GM04504 (cell line): ENCODE data around the gene SELENOV.

Source experiments
- DNase-seq: peaks from one replicate; pipeline ENCODE4 v3.0.0-alpha.2; 2012; ENCODE audit warnings: low read depth

The SELENOV gene

DNA sequence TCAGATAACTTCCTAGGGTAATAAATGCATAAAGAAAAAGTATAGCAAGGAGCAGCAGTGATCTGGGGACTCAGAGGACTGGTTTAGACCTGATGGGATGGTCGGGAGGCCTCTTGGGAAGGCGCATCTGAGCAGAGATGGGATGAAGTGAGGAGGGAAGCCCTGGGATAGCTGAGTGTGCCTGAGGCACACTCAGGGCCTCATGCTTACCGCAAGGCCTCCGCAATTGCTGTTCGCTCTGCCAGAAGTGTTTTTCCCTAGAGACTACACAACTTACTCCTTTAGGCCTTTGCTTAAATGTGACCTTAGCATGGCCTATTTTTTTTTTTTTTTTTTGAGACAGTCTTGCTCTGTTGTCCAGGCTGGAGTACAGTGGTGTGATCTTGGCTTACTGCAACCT lies 20.3 kb upstream of the SELENOV start:
- DNase-seq, result no peak

DNA sequence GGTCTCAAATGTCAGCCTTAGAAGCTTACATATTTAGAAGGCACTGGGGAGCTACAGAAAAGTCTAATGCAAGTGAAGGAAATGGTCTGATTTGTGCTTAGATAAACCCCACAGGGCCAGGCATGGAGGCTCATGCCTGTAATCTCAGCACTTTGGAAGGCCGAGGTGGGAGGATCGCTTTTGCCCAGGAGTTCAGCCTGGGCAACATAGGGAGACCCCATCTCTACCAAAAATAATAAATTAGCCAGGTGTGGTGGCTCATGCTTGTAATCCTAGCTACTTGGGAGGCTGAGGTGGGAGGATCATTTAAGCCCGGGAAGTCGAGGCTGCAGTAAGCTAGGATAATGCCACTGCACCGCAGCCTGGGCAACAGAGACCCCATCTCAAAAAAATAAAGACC lies 18.9 kb upstream of the SELENOV start:
- DNase-seq, result no peak

DNA sequence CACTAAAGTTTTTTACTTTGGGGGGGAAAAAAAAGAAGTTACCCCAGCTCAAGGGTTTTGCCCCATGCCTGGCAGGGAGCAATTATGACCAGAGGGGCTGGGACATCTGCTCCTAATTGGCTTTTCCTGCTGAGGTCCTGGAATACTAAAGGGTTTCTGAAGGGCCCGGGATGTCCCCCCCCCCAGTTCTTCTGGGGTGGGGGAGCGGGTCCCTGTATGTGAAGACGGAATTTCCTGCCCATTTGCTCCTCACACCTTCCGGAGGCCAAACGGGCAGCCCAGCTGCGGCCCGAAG lies 17.3 kb upstream of the SELENOV start:
- DNase-seq, result no peak

DNA sequence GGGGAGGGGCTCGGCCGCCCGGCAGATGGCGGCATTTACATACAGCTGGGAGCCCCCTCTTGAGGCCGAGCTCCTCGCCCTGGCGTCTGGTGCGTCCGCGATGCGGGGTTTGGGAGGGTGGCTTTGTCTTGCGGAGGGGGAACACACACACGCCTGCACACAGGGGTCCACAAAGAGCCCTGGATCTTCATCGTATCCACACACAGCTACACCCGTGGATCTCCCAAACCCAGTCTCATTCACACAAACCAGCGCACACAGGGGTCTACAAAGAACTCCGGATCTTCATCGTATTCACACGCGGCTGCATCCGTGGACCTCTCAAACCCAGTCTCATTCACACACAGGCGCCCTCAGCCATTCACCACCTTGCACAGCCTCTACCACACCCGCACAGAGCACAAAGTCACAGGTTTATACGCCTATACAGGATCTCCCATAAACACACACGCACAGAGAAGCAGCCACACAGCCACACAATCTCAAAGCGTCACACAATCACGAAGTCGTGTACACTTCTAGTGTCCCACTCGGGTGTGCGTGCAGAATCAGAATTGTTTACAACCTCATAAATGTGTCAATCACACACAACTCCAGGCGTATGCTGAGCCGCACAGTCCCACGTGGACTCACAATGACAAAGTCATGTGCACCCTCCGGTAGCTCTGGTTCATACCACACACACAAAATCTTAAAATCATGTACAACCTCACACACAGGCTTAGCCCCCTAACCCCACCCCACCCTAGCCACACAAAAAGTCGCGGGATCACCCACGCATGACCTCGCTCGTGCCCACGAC lies 16.7 kb upstream of the SELENOV start:
- no peak for DNase-seq

DNA sequence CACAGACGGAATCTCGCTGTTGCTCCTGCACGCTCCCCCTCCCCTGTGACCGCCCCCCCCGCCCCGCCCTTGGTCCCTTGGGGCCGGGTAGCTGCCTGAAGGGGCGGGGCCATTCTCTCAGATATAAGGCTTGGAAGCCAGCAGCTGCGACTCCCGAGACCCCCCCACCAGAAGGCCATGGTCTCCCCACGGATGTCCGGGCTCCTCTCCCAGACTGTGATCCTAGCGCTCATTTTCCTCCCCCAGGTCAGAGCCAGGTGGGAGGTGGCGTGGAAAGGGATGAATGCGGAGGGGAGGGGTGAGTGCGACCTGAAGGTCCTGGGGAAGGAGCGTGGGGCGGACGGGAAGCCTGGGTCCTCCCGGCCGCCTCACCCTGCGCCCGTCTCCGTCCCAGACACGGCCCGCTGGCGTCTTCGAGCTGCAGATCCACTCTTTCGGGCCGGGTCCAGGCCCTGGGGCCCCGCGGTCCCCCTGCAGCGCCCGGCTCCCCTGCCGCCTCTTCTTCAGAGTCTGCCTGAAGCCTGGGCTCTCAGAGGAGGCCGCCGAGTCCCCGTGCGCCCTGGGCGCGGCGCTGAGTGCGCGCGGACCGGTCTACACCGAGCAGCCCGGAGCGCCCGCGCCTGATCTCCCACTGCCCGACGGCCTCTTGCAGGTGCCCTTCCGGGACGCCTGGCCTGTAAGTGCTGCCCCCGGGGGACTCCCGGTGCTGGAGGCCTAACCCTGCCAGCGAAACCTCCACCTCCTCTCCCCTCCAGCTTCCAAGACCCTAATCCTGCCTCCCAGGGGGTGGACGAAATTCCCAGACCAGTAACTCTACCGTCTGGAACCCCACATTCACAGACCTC lies 15.9 kb upstream of the SELENOV start, which contains the start of gene DLL3:
Gene DLL3 (plus strand): TSS at position 150 of the 845 bp plus-strand sequence. CDS start 28 bp downstream, at position 178.
- no peak for DNase-seq

DNA sequence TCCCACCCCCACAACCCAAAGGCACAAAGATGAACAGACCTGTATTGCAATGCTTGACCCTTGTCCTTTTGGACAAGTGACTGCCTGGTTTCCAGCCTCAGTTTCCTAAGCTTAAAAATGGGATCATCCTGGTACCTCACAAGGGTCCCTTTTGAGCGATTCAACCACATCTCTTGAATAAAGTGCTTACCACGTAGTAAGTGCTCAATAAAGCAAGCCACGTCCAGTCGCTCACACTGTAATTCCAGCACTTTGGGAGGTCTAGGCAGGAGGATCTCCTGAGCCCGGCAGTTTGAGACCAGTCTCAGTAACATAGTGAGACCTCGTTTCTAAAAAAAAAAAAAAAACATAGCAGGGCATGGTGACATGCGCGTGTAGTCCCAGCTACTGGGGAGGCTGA lies 15.0 kb upstream of the SELENOV start:
- no peak for DNase-seq

DNA sequence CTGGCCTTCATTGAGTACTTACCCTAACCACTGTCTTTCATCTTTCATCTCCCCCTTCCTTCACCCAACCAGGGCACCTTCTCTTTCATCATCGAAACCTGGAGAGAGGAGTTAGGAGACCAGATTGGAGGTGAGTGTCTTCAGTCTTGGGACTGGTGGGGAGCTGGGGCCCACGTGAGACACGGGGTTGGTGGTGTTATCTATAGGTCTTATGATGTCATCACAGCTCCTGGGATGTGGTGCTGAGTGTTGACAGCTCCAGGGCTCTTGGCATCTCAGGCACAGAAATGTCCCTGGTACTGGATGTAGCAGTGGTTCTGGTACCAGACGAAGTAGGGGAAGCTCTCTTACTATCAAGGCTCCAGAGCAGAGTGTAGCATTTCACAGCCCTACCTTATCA lies 14.4 kb upstream of the SELENOV start:
- no peak for DNase-seq

DNA sequence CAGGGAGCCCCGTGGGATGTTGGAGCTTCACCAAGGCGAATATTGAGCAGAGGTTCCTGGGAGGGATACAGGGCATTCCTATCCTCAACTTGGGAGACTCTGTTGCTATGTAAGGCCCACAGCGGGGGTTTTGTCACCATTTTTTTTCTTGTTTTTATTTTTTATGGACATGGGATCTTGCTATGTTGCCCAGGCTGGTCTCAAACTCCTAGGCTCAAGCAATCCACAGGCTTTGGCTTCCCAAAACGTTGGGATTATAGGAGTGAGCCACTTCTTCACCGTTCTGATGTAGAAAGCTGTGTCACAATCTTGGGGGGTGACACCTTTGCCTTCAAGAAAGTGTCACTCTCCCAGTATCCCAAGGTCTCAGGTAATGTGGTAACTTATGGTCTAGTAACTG lies 13.6 kb upstream of the SELENOV start:
- no peak for DNase-seq

DNA sequence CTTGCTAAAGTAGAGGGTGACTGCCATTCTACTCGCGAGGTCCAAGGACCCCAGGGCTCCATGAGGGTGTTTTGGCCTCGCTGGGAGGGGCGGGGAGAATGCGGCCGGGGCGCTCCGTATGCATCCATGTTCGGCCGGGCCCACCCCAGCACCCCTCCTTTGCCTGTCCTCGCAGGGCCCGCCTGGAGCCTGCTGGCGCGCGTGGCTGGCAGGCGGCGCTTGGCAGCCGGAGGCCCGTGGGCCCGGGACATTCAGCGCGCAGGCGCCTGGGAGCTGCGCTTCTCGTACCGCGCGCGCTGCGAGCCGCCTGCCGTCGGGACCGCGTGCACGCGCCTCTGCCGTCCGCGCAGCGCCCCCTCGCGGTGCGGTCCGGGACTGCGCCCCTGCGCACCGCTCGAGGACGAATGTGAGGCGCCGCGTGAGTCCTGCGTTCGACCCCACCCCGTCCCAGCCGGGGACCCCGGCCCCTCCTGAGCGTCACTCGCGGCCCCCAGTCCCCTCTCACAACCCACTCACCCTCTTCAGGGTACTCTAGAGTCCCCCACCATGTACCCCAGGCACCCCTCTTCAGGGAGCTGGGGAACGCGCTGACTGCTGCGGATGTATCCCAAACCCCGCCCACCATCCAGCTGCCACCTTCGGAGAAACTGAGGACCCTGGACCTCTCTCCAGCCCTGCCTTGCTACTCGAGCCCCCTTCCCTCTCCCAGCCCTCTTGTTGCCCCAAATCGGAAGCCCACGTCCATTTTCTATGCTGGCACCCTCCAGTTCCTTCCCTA lies 12.1 kb upstream of the SELENOV start:
- DNase-seq, result peak; percentile 24

DNA sequence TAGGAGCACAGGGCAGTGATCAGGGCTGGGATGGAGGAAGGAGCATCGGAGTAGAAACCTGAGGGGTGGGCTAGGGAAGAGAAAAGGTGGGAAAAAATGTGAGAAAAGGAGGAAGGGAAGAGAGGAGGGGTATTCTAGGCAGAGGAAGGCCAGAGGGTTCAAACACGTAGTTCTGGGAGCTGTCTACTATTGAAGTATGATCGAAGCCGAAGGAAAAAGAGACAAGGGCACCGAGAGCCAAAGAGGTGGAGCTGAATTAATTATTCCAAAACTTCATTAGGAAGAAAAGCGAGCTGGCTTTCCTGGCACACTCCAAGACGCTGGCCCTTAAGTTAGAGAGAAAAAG lies 8.4 kb upstream of the SELENOV start:
- no peak for DNase-seq

DNA sequence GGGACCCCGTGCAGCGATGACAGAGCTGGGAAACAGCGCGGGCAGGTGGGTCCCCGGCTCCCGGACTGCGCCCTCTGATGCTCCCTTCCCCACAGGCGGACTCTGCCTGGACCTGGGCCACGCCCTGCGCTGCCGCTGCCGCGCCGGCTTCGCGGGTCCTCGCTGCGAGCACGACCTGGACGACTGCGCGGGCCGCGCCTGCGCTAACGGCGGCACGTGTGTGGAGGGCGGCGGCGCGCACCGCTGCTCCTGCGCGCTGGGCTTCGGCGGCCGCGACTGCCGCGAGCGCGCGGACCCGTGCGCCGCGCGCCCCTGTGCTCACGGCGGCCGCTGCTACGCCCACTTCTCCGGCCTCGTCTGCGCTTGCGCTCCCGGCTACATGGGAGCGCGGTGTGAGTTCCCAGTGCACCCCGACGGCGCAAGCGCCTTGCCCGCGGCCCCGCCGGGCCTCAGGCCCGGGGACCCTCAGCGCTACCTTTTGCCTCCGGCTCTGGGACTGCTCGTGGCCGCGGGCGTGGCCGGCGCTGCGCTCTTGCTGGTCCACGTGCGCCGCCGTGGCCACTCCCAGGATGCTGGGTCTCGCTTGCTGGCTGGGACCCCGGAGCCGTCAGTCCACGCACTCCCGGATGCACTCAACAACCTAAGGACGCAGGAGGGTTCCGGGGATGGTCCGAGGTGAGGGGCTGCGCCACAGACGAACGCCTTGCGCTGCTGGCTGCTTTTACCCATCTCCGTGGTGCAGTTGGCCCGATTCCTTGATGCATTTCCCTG lies 7.8 kb upstream of the SELENOV start:
- peak; percentile 16 for DNase-seq

DNA sequence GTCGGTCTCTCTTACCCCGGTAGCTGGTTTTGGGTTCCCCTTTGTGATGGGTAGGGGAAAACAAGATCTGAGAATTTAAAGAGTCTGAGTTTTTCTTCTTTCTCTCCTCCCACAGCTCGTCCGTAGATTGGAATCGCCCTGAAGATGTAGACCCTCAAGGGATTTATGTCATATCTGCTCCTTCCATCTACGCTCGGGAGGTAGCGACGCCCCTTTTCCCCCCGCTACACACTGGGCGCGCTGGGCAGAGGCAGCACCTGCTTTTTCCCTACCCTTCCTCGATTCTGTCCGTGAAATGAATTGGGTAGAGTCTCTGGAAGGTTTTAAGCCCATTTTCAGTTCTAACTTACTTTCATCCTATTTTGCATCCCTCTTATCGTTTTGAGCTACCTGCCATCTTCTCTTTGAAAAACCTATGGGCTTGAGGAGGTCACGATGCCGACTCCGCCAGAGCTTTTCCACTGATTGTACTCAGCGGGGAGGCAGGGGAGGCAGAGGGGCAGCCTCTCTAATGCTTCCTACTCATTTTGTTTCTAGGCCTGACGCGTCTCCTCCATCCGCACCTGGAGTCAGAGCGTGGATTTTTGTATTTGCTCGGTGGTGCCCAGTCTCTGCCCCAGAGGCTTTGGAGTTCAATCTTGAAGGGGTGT lies 7.1 kb upstream of the SELENOV start:
- no peak for DNase-seq

DNA sequence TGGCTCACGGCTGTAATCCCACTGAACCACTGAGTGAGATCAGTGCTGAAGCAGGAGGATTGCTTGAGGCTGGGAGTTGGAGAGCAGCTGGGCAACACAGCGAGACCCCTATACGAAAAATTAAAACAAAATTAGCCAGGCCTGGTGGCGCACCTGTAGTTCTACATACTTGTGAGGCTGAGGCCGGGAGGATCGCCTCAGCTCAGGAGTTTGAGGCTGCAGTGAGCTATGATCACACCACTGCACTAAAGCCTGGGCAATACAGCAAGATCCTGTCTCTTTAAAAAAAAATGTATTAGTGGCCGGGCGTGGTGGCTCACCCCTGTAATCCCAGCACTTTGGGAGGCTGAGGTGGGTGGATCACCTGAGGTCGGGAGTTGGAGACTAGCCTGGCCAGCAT lies 6.3 kb upstream of the SELENOV start:
- DNase-seq, result no peak

DNA sequence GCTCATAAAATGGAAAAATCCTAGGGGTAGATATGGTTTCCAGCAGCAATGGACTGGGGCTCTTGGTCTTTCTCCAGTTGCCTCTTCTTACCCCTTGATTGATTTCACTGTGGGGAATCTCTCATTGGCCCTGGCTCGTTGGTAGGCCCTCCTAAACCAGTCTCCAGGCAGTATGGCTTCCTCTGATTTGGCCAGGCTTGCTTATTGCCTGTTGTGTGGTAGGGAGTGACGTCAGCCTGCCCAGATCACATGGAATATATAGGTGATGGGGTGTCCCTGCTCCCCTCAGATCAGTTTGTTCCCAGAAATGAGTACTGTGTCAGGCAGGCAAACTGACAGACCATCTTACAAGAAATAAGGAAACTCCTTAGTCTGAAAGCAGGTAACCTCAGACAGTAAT lies 5.7 kb upstream of the SELENOV start:
- no peak for DNase-seq

DNA sequence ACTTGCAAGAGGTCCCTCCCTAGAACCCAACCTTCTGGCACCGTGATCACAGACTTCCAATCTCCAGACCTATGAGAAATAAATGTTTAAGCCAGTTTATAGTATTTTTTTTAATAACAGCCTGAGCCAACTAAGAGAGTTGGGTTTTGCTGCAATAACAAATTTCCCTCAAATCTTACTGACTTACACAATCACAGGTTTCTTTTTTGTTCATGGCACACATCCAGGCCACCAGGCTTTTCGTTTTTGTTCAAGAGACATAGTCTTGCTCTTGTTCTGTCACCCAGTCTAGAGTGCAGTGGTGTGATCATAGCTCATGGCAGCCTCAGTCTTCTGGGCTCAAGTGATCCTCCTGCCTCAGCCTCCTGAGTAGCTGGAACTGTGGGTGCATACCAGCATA lies 2.0 kb upstream of the SELENOV start:
- no peak for DNase-seq

DNA sequence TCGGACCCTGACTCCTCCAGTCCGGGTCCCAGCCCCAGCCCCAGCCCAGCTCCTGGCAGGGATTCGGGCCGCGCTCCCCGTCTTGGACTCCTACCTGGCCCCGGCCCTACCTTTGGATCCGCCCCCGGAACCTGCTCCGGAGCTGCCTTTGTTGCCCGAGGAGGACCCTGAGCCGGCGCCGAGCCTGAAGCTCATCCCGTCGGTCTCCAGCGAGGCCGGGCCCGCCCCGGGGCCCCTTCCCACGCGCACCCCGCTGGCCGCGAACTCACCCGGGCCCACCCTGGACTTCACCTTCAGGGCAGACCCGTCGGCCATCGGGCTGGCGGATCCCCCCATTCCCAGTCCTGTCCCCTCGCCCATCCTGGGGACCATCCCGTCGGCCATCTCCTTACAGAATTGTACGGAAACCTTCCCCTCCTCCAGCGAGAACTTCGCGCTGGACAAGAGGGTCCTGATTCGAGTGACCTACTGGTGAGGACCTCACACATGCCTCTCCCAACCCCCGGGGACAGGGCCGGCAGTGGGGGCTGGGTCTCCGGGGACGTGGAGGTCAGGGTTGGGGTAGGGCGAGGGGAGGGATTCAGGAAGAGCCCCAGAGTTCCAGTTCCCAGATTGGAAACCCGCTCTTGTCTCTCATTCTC lies 732 bp downstream of the SELENOV start:
- DNase-seq, result no peak

DNA sequence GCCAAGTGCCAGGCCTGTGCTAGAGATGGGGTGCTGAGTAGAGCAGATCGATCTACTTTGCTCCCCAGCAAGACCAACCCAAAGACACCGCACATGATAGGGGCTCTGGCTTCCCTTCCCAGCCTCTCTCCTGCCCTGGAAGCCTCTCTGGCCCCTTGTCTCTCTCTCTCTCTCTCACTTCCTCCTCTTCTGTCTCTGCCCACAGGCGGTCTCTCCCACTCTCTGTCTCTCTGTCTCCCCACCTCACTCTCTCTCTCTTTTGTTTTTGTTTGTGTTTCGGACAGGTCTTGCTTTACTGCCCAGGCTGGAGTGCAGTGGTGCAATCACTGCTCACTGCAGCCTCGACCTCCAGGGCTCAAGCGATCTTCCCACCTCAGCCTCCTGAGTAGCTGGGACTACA lies 1.3 kb downstream of the SELENOV start:
- no peak for DNase-seq

DNA sequence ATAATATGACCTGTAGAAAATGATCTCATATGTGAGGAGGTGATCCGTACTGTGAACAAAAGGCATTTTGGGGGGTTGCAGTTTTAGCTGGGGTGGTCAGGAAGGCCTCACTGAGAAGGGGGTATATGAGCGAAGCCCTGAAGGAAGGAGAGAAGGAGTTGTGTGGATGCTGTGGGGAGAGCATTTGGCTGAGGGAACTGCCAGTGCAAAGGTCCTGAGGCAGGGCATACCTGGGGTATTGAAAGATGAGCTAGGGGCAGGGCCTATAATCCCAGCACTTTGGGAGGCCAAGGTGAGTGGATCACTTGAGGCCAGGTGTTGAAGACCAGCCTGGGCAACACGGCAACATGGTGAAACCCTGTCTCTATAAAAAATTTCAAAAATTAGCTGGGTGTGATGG lies 2.5 kb downstream of the SELENOV start:
- no peak for DNase-seq

DNA sequence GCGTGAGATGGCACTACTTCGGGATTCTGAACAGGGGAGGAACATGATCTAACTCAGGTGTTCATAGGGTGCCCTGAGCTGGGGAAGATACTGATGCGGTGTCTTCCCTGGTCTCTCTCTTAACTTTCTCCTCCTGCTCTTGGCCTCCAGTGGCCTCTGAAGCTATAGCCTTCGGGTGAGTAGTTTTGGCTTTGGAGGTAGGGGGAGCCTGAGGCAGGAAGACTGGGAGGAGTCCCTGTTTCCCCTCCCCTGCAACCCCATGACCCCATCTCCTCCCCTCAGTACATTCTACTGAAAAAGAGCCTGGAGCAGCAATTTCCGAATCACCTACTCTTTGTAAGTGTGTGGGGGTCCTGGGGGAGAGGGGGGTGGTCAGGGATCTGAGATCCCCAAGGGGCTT lies 3.5 kb downstream of the SELENOV start:
- DNase-seq, result no peak

DNA sequence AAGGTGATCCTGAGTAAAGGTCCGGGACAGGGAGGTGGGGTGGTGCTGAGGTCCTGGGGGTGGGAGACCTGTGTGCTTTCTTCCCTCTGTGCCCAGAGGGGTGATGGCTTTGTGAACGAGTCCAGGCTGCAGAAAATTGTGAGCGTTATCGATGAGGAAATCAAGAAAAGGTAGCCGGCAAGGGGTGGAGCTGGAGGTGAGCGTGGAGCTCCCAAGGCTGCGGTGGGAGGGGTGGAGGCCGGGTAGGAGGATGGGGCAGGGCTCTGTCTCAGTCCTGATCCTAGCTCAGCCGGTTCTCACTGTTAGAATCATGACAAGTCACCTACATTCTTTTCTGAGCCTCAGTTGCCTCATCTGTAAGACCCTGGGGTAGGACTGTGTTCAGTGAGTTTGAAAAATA lies 4.0 kb downstream of the SELENOV start:
- DNase-seq, result no peak
